MM.1S (cell line): ENCODE data around the gene DPYSL5.

ENCODE experiments used
- EZH2phosphoT487 ChIP-seq: fragments of 300-600 bp; sonication (generic); IDR thresholded peaks from 2 replicates; pipeline ENCODE4 v1.6.1; 2018; ENCODE audit warnings: antibody characterized with exemption, low read length
- TF ChIP-seq, protein P1 (sequence below): fragments of 300-600 bp; sonication (generic); IDR thresholded peaks from 2 replicates; pipeline ENCODE4 v1.5.1; 2016; ENCODE audit warnings: antibody characterized with exemption, low read length, mixed read lengths

- TF ChIP-seq, protein P1, sequence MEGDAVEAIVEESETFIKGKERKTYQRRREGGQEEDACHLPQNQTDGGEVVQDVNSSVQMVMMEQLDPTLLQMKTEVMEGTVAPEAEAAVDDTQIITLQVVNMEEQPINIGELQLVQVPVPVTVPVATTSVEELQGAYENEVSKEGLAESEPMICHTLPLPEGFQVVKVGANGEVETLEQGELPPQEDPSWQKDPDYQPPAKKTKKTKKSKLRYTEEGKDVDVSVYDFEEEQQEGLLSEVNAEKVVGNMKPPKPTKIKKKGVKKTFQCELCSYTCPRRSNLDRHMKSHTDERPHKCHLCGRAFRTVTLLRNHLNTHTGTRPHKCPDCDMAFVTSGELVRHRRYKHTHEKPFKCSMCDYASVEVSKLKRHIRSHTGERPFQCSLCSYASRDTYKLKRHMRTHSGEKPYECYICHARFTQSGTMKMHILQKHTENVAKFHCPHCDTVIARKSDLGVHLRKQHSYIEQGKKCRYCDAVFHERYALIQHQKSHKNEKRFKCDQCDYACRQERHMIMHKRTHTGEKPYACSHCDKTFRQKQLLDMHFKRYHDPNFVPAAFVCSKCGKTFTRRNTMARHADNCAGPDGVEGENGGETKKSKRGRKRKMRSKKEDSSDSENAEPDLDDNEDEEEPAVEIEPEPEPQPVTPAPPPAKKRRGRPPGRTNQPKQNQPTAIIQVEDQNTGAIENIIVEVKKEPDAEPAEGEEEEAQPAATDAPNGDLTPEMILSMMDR = no peak
- TF ChIP-seq EZH2phosphoT487 = no peak
Observed at GRCh38 chr2:26877276-26877675, 29.3 kb downstream of the DPYSL5 start.
